ENCODE measurements around the gene TFRC. TPM values are rescaled to one million over a fixed set of nuclear protein-coding genes. Genes with fewer than 3 reads are reported as not detected.
"Not testable (repeated sequence)": the region's sequence is repeated elsewhere in the genome, so short reads cannot be mapped to it uniquely, and the experiment has no call there.

The TFRC gene
- total RNA-seq, 1 experiment from 2014 or later, result 261 TPM

- Histone ChIP-seq H3K79me2 (ENCODE audit: insufficient read depth, low read length) (no peaks in the 10 kb centered on the region), H3K9me2 (ENCODE audit: insufficient read depth) (no peaks in the 10 kb centered on the region), H3K9ac (ENCODE audit: low read length) (no peak overlapping the region), H3K27me3 (ENCODE audit: insufficient read depth, low read length) (peaks cover 6% of the 10 kb centered on the region; the same call in 1 of the 2 replicates), H3K4me1 (ENCODE audit: control insufficient read depth in 1 of 2, insufficient read depth in 2 of 2, low read length in 2 of 2) (no peaks in the 10 kb centered on the region), H3K27ac (ENCODE audit: low read depth, low read length) (no peak overlapping the region), H3K36me3 (ENCODE audit: control insufficient read depth in 1 of 2, insufficient read depth in 2 of 2, low read length in 2 of 2) (no peaks in the 10 kb centered on the region), H3K4me3 (replicated peaks in 1 of 2; ENCODE audit: low read depth in 1 of 2, low read length in 2 of 2) (no peak overlapping the region), H4K20me1 (ENCODE audit: insufficient read depth) (no peaks in the 10 kb centered on the region), H3K9me3 (ENCODE audit: control insufficient read depth in 1 of 2, insufficient read depth in 1 of 2, low read depth in 1 of 2, low read length in 2 of 2) (no peaks in the 10 kb centered on the region), H2AFZ (ENCODE audit: low read depth, low read length, poor library complexity, severe bottlenecking) (no peak overlapping the region), H3K4me2 (ENCODE audit: low read length) (no peak overlapping the region)
- BruUV-seq (replicated peaks), result no TSS peak
- ATAC-seq, result no peak
- intact Hi-C loops (cut with micrococcal nuclease), result no loop called here
- TF ChIP-seq MAX (IDR thresholded peaks at IDR 0.05), result no peak
- no peak for TF ChIP-seq ZBTB33 (IDR thresholded peaks at IDR 0.05; ENCODE audit: extremely low read depth, insufficient replicate concordance, low read length)
- TF ChIP-seq CEBPB (IDR thresholded peaks at IDR 0.05; ENCODE audit: low read depth), result no peak
- no peak for TF ChIP-seq ZFX (IDR thresholded peaks at IDR 0.05)
- TF ChIP-seq FOSL1 (IDR thresholded peaks at IDR 0.05; ENCODE audit: low read depth), result no peak
- TF ChIP-seq ELF1 (IDR thresholded peaks at IDR 0.05; ENCODE audit: borderline replicate concordance, low read depth), result no peak
- no peak for TF ChIP-seq EGR1 (IDR thresholded peaks at IDR 0.05; ENCODE audit: low read depth)
- no peak for TF ChIP-seq ZNF274 (IDR thresholded peaks at IDR 0.05; ENCODE audit: low read depth, low read length)
- no peak for TF ChIP-seq ATF3 (IDR thresholded peaks at IDR 0.05)
- no peak for TF ChIP-seq CBX3 (IDR thresholded peaks at IDR 0.05; ENCODE audit: low read depth)
- TF ChIP-seq SP1 (IDR thresholded peaks at IDR 0.05; ENCODE audit: low read depth), result no peak
- no peak for TF ChIP-seq TCF7L2 (IDR thresholded peaks at IDR 0.05; ENCODE audit: borderline replicate concordance, extremely low read depth, insufficient read depth, insufficient read length)
- no peak for TF ChIP-seq EZH2phosphoT487 (IDR thresholded peaks at IDR 0.05; ENCODE audit: borderline replicate concordance)
- no peak for TF ChIP-seq SIN3A (IDR thresholded peaks at IDR 0.05; ENCODE audit: low read depth)
- TF ChIP-seq CTCF (IDR thresholded peaks at IDR 0.05 in 2 of 3, conservative IDR thresholded peaks at IDR 0.05 in 1 of 3; ENCODE audit: borderline replicate concordance in 1 of 3, insufficient read depth in 1 of 3, low read depth in 2 of 3, low read length in 2 of 3), result no peak
- CTCF ChIA-PET, result no interaction called here
- DNase-seq (ENCODE audit: low read depth, low spot score), result no peak
- POLR2A ChIA-PET, result no interaction called here
- RAD21 ChIA-PET (ENCODE audit: low non-redundant PET in 1 of 2, low total read pairs in 2 of 2, uncharacterized antibody in 2 of 2, unreplicated experiment in 2 of 2), result no interaction called here
Observed at GRCh38 chr3:196007744-196008335, 74.0 kb downstream of the TFRC start.

GRCh38 chr3:196005338-196005737 is 76.6 kb downstream of the TFRC start:
- H3K27ac ChIP-seq (ENCODE audit: low read depth, low read length); H3K4me1 ChIP-seq (ENCODE audit: control insufficient read depth in 1 of 2, insufficient read depth in 2 of 2, low read length in 2 of 2); intact Hi-C loops (cut with micrococcal nuclease); H3K4me2 ChIP-seq (ENCODE audit: low read length); ATAC-seq; H4K20me1 ChIP-seq (ENCODE audit: insufficient read depth); H3K9me2 ChIP-seq (ENCODE audit: insufficient read depth); POLR2A ChIA-PET; H3K4me3 ChIP-seq (replicated peaks in 1 of 2; ENCODE audit: low read depth in 1 of 2, low read length in 2 of 2); H3K9me3 ChIP-seq (ENCODE audit: control insufficient read depth in 1 of 2, insufficient read depth in 1 of 2, low read depth in 1 of 2, low read length in 2 of 2); CTCF ChIA-PET; RAD21 ChIA-PET (ENCODE audit: low non-redundant PET in 1 of 2, low total read pairs in 2 of 2, uncharacterized antibody in 2 of 2, unreplicated experiment in 2 of 2); H3K9ac ChIP-seq (ENCODE audit: low read length); H2AFZ ChIP-seq (ENCODE audit: low read depth, low read length, poor library complexity, severe bottlenecking); H3K79me2 ChIP-seq (ENCODE audit: insufficient read depth, low read length); H3K36me3 ChIP-seq (ENCODE audit: control insufficient read depth in 1 of 2, insufficient read depth in 2 of 2, low read length in 2 of 2); DNase-seq (ENCODE audit: low read depth, low spot score); BruUV-seq (replicated peaks): not testable (repeated sequence)
- H3K27me3 ChIP-seq (ENCODE audit: insufficient read depth, low read length), result peaks cover 14% of the 10 kb centered on the region; the same call in 1 of the 2 replicates
